GM12872 (cell line): Measurements from ENCODE around the gene SLC24A4.

Experiments used
- CTCF ChIP-seq: IDR thresholded peaks from 3 replicates; pipeline ENCODE4 v1.5.1; 2011; ENCODE audit warnings: low read depth, mild to moderate bottlenecking, low read length, moderate library complexity; ENCODE audit not compliant: insufficient read depth

The SLC24A4 gene

GRCh38 chr14:92285311-92285710, 37.7 kb upstream of the SLC24A4 start:
- no peak for TF ChIP-seq CTCF

GRCh38 chr14:92287987-92288386, 35.0 kb upstream of the SLC24A4 start:
- TF ChIP-seq CTCF, result no peak

- no peak for TF ChIP-seq CTCF
Observed at GRCh38 chr14:92288994-92289660, 33.8 kb upstream of the SLC24A4 start.

- no peak for TF ChIP-seq CTCF
Observed at GRCh38 chr14:92292673-92293072, 30.3 kb upstream of the SLC24A4 start.

GRCh38 chr14:92294506-92294905, 28.5 kb upstream of the SLC24A4 start:
- no peak for TF ChIP-seq CTCF

GRCh38 chr14:92297818-92298595, 25.0 kb upstream of the SLC24A4 start:
- TF ChIP-seq CTCF, result no peak

GRCh38 chr14:92302481-92302880, 20.5 kb upstream of the SLC24A4 start:
- no peak for TF ChIP-seq CTCF
